GM23338 (cell line): ENCODE data around the gene ATXN7. TPM values are rescaled to one million over a fixed set of nuclear protein-coding genes. Genes with fewer than 3 reads are reported as not detected.

Experiments used
- ATAC-seq: fragments of 200-7000 bp; cut with Tn5 transposase; 3 replicates; pipeline ENCODE4 v1.9.1; 2020
- DNase-seq: peaks from one replicate; pipeline ENCODE4 v3.0.0-alpha.2; 2015; ENCODE audit warnings: low spot score
- H2AFZ ChIP-seq: fragments of 200-600 bp; sonication (generic); 2 replicates; pipeline ENCODE4 v1.8.0; 2016; ENCODE audit warnings: antibody characterized with exemption, mild to moderate bottlenecking, moderate library complexity
- H3F3A ChIP-seq: fragments of 200-600 bp; sonication (generic); replicated peaks from 2 replicates; pipeline ENCODE4 v1.8.0; 2017; ENCODE audit warnings: antibody characterized with exemption, mixed run types, low read depth
- H3K27ac ChIP-seq: fragments of 200-600 bp; sonication (generic); 2 replicates; pipeline ENCODE4 v1.6.1; 2016; ENCODE audit warnings: low read depth
- H3K27me3 ChIP-seq: fragments of 200-600 bp; sonication (generic); 2 replicates; pipeline ENCODE4 v1.8.0; 2016; ENCODE audit warnings: mild to moderate bottlenecking, mixed run types, moderate library complexity; ENCODE audit not compliant: insufficient read depth
- H3K36me3 ChIP-seq: fragments of 200-600 bp; sonication (generic); 2 replicates; pipeline ENCODE4 v1.8.0; 2016; ENCODE audit warnings: mild to moderate bottlenecking; ENCODE audit not compliant: insufficient read depth
- H3K4me1 ChIP-seq: fragments of 200-600 bp; sonication (generic); 2 replicates; pipeline ENCODE4 v1.8.0; 2016; ENCODE audit warnings: mild to moderate bottlenecking, moderate library complexity; ENCODE audit not compliant: insufficient read depth
- H3K4me2 ChIP-seq: fragments of 200-600 bp; sonication (generic); 2 replicates; pipeline ENCODE4 v1.7.1; 2017; ENCODE audit warnings: mixed run types
- H3K4me3 ChIP-seq: fragments of 200-600 bp; sonication (generic); 2 replicates; pipeline ENCODE4 v1.6.1; 2016; ENCODE audit warnings: mixed run types
- H3K79me2 ChIP-seq: fragments of 200-600 bp; sonication (generic); replicated peaks from 2 replicates; pipeline ENCODE4 v1.8.0; 2017; ENCODE audit warnings: mild to moderate bottlenecking; ENCODE audit not compliant: insufficient read depth
- H3K9me2 ChIP-seq: fragments of 200-600 bp; sonication (generic); 2 replicates; pipeline ENCODE4 v1.8.0; 2017; ENCODE audit not compliant: insufficient read depth
- H4K20me1 ChIP-seq: fragments of 200-600 bp; sonication (generic); replicated peaks from 2 replicates; pipeline ENCODE4 v1.8.0; 2017; ENCODE audit warnings: mild to moderate bottlenecking; ENCODE audit not compliant: insufficient read depth
- H3K27ac Mint-ChIP-seq: 2 replicates; pipeline ENCODE4 v1.8.0; 2020; ENCODE audit warnings: inconsistent platforms, mild to moderate bottlenecking, moderate library complexity, mixed read lengths
- H3K27me3 Mint-ChIP-seq: 3 replicates; pipeline ENCODE4 v1.8.0; 2022; ENCODE audit warnings: low read depth, mild to moderate bottlenecking, moderate library complexity, mixed read lengths, inconsistent platforms; ENCODE audit not compliant: insufficient read depth, poor library complexity
- H3K36me3 Mint-ChIP-seq: 3 replicates; pipeline ENCODE4 v1.8.0; 2021; ENCODE audit warnings: low read depth, mild to moderate bottlenecking, inconsistent platforms, moderate library complexity, mixed read lengths
- H3K4me1 Mint-ChIP-seq: 3 replicates; pipeline ENCODE4 v1.8.0; 2020; ENCODE audit warnings: mild to moderate bottlenecking, inconsistent platforms, mixed read lengths
- H3K4me3 Mint-ChIP-seq: 3 replicates; pipeline ENCODE4 v1.8.0; 2021; ENCODE audit warnings: moderate library complexity, mild to moderate bottlenecking, inconsistent platforms, mixed read lengths
- H3K9me3 Mint-ChIP-seq: 3 replicates; pipeline ENCODE4 v1.8.0; 2020; ENCODE audit warnings: moderate library complexity, mild to moderate bottlenecking, inconsistent platforms, mixed read lengths
- CREB1 ChIP-seq: fragments of 250-450 bp; sonication (Bioruptor Pico); IDR thresholded peaks from 2 replicates; pipeline ENCODE4 v1.5.0; 2020; ENCODE audit warnings: low read depth, mild to moderate bottlenecking, moderate library complexity
- EZH2 ChIP-seq: fragments of 200-600 bp; sonication (generic); IDR thresholded peaks from one replicate; pipeline ENCODE4 v1.8.0; 2017; ENCODE audit warnings: antibody characterized with exemption, mild to moderate bottlenecking, low read depth; ENCODE audit not compliant: unreplicated experiment
- EZH2phosphoT487 ChIP-seq: fragments of 200-600 bp; sonication (generic); IDR thresholded peaks from one replicate; pipeline ENCODE4 v1.8.1; 2018; ENCODE audit warnings: antibody characterized with exemption; ENCODE audit not compliant: unreplicated experiment
- JUNB ChIP-seq: IDR thresholded peaks from one replicate; pipeline ENCODE4 v1.6.1; 2016; ENCODE audit warnings: antibody characterized with exemption; ENCODE audit not compliant: unreplicated experiment
- NANOG ChIP-seq: IDR thresholded peaks from 2 replicates; pipeline ENCODE4 v1.6.1; 2016; ENCODE audit warnings: antibody characterized with exemption, borderline replicate concordance
- POLR2AphosphoS5 ChIP-seq: IDR thresholded peaks from 2 replicates; pipeline ENCODE4 v1.6.1; 2016; ENCODE audit warnings: antibody characterized with exemption, low read depth
- STAT1 ChIP-seq: IDR thresholded peaks from one replicate; pipeline ENCODE4 v1.6.1; 2016; ENCODE audit warnings: antibody characterized with exemption; ENCODE audit not compliant: unreplicated experiment
- ZNF114 ChIP-seq: fragments of 250-450 bp; sonication (Bioruptor Pico); IDR thresholded peaks from 2 replicates; pipeline ENCODE4 v1.5.0; 2020; ENCODE audit warnings: mild to moderate bottlenecking, moderate library complexity
- ZNF331 ChIP-seq: fragments of 250-450 bp; sonication (Bioruptor Pico); IDR thresholded peaks from 2 replicates; pipeline ENCODE4 v1.5.0; 2020; ENCODE audit warnings: low read depth, mild to moderate bottlenecking, moderate library complexity
- polyA plus RNA-seq: library from polyadenylated mRNA; unstranded; fragments of >200 nt; fragmentation: Nextera tagmentation; extraction: Ambion mirVana; gene quantifications from 2 replicates; pipeline ENCODE4 v1.2.1, GENCODE V29; 2016
- total RNA-seq: library from RNA; depleted of rRNA; stranded (reverse); fragments of >200 nt; shearing (Covaris generic); gene quantifications from 2 replicates; pipeline ENCODE4 v1.2.3, GENCODE V29; 2014
- TF ChIP-seq, protein P1 (sequence below), 2 experiments: fragments of 200-600 bp in 1 of 2; sonication (generic) in 1 of 2; conservative IDR thresholded peaks; 2 replicates each; pipeline versions ENCODE4 v1.5.1 to v1.6.1; 2016 to 2017; ENCODE audit warnings: antibody characterized with exemption in 2 of 2, low read depth in 2 of 2, mild to moderate bottlenecking in 2 of 2, moderate library complexity in 1 of 2
- TF ChIP-seq, protein P2 (sequence below): IDR thresholded peaks from one replicate; pipeline ENCODE4 v1.6.1; 2018; ENCODE audit warnings: antibody characterized with exemption; ENCODE audit not compliant: unreplicated experiment
- TF ChIP-seq, protein P3 (sequence below): fragments of 250-450 bp; sonication (Bioruptor Pico); IDR thresholded peaks from 2 replicates; pipeline ENCODE4 v1.5.0; 2020; ENCODE audit warnings: mild to moderate bottlenecking, moderate library complexity
- TF ChIP-seq, protein P4 (sequence below): IDR thresholded peaks from 2 replicates; pipeline ENCODE4 v1.6.1; 2016; ENCODE audit warnings: antibody characterized with exemption

ATXN7 gene
- total and polyA plus RNA-seq, 2 experiments from 2014 or later = 4.0 to 17.2 TPM

DNA sequence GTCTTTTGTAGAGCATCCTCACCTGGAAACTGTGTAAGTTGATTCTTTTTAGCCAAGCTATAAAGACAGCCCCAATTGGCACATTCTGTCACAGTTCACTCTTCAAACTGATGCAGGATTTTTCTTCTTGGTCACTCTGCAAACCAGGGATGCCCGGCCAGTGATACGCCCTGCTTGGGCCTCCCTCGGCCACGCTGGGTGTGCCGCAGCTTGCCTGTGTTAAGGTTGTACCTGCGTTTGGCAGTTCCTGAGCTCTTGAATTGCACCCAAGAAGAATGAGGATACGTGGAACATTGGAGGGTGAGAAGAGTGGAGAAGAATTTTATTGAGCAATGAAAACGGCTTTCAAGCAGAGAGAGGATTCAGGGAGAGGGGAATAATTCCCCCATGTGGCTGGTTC lies 109.7 kb downstream of the ATXN7 start:
- H3K4me1 Mint-ChIP-seq = peaks cover 60% of the 10 kb centered on the region
- H3K9me3 Mint-ChIP-seq = no peaks in the 10 kb centered on the region
- no peak overlapping the region for H3K27ac Mint-ChIP-seq
- Histone ChIP-seq H3K4me2 (no peak overlapping the region), H3K4me1 (peaks cover 52% of the 10 kb centered on the region), H3F3A (no peaks in the 10 kb centered on the region), H3K27ac (no peak overlapping the region), H3K27me3 (no peaks in the 10 kb centered on the region), H3K4me3 (no peak overlapping the region), H4K20me1 (no peaks in the 10 kb centered on the region), H2AFZ (no peak overlapping the region), H3K36me3 (no peaks in the 10 kb centered on the region), H3K9me2 (no peaks in the 10 kb centered on the region), H3K79me2 (peaks cover 42% of the 10 kb centered on the region)
- DNase-seq = no peak
- no peaks in the 10 kb centered on the region for H3K36me3 Mint-ChIP-seq
- H3K4me3 Mint-ChIP-seq = no peak overlapping the region
- H3K27me3 Mint-ChIP-seq = no peaks in the 10 kb centered on the region
- TF ChIP-seq POLR2AphosphoS5 (no peak), NANOG (no peak), EZH2 (no peak), ZNF114 (no peak), JUNB (no peak), CREB1 (no peak), ZNF331 (no peak), EZH2phosphoT487 (no peak), STAT1 (no peak)
- TF ChIP-seq, protein P1, sequence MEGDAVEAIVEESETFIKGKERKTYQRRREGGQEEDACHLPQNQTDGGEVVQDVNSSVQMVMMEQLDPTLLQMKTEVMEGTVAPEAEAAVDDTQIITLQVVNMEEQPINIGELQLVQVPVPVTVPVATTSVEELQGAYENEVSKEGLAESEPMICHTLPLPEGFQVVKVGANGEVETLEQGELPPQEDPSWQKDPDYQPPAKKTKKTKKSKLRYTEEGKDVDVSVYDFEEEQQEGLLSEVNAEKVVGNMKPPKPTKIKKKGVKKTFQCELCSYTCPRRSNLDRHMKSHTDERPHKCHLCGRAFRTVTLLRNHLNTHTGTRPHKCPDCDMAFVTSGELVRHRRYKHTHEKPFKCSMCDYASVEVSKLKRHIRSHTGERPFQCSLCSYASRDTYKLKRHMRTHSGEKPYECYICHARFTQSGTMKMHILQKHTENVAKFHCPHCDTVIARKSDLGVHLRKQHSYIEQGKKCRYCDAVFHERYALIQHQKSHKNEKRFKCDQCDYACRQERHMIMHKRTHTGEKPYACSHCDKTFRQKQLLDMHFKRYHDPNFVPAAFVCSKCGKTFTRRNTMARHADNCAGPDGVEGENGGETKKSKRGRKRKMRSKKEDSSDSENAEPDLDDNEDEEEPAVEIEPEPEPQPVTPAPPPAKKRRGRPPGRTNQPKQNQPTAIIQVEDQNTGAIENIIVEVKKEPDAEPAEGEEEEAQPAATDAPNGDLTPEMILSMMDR (conservative IDR thresholded peaks at IDR 0.05; ENCODE audit: low read depth in 2 of 2) = no peak
- TF ChIP-seq, protein P2, sequence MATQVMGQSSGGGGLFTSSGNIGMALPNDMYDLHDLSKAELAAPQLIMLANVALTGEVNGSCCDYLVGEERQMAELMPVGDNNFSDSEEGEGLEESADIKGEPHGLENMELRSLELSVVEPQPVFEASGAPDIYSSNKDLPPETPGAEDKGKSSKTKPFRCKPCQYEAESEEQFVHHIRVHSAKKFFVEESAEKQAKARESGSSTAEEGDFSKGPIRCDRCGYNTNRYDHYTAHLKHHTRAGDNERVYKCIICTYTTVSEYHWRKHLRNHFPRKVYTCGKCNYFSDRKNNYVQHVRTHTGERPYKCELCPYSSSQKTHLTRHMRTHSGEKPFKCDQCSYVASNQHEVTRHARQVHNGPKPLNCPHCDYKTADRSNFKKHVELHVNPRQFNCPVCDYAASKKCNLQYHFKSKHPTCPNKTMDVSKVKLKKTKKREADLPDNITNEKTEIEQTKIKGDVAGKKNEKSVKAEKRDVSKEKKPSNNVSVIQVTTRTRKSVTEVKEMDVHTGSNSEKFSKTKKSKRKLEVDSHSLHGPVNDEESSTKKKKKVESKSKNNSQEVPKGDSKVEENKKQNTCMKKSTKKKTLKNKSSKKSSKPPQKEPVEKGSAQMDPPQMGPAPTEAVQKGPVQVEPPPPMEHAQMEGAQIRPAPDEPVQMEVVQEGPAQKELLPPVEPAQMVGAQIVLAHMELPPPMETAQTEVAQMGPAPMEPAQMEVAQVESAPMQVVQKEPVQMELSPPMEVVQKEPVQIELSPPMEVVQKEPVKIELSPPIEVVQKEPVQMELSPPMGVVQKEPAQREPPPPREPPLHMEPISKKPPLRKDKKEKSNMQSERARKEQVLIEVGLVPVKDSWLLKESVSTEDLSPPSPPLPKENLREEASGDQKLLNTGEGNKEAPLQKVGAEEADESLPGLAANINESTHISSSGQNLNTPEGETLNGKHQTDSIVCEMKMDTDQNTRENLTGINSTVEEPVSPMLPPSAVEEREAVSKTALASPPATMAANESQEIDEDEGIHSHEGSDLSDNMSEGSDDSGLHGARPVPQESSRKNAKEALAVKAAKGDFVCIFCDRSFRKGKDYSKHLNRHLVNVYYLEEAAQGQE = no peak
- TF ChIP-seq, protein P3, sequence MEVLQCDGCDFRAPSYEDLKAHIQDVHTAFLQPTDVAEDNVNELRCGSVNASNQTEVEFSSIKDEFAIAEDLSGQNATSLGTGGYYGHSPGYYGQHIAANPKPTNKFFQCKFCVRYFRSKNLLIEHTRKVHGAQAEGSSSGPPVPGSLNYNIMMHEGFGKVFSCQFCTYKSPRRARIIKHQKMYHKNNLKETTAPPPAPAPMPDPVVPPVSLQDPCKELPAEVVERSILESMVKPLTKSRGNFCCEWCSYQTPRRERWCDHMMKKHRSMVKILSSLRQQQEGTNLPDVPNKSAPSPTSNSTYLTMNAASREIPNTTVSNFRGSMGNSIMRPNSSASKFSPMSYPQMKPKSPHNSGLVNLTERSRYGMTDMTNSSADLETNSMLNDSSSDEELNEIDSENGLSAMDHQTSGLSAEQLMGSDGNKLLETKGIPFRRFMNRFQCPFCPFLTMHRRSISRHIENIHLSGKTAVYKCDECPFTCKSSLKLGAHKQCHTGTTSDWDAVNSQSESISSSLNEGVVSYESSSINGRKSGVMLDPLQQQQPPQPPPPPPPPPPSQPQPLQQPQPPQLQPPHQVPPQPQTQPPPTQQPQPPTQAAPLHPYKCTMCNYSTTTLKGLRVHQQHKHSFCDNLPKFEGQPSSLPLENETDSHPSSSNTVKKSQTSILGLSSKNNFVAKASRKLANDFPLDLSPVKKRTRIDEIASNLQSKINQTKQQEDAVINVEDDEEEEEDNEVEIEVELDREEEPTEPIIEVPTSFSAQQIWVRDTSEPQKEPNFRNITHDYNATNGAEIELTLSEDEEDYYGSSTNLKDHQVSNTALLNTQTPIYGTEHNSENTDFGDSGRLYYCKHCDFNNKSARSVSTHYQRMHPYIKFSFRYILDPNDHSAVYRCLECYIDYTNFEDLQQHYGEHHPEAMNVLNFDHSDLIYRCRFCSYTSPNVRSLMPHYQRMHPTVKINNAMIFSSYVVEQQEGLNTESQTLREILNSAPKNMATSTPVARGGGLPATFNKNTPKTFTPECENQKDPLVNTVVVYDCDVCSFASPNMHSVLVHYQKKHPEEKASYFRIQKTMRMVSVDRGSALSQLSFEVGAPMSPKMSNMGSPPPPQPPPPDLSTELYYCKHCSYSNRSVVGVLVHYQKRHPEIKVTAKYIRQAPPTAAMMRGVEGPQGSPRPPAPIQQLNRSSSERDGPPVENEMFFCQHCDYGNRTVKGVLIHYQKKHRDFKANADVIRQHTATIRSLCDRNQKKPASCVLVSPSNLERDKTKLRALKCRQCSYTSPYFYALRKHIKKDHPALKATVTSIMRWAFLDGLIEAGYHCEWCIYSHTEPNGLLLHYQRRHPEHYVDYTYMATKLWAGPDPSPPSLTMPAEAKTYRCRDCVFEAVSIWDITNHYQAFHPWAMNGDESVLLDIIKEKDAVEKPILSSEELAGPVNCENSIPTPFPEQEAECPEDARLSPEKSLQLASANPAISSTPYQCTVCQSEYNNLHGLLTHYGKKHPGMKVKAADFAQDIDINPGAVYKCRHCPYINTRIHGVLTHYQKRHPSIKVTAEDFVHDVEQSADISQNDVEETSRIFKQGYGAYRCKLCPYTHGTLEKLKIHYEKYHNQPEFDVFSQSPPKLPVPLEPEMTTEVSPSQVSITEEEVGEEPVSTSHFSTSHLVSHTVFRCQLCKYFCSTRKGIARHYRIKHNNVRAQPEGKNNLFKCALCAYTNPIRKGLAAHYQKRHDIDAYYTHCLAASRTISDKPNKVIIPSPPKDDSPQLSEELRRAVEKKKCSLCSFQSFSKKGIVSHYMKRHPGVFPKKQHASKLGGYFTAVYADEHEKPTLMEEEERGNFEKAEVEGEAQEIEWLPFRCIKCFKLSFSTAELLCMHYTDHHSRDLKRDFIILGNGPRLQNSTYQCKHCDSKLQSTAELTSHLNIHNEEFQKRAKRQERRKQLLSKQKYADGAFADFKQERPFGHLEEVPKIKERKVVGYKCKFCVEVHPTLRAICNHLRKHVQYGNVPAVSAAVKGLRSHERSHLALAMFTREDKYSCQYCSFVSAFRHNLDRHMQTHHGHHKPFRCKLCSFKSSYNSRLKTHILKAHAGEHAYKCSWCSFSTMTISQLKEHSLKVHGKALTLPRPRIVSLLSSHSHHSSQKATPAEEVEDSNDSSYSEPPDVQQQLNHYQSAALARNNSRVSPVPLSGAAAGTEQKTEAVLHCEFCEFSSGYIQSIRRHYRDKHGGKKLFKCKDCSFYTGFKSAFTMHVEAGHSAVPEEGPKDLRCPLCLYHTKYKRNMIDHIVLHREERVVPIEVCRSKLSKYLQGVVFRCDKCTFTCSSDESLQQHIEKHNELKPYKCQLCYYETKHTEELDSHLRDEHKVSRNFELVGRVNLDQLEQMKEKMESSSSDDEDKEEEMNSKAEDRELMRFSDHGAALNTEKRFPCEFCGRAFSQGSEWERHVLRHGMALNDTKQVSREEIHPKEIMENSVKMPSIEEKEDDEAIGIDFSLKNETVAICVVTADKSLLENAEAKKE = no peak
- TF ChIP-seq, protein P4, sequence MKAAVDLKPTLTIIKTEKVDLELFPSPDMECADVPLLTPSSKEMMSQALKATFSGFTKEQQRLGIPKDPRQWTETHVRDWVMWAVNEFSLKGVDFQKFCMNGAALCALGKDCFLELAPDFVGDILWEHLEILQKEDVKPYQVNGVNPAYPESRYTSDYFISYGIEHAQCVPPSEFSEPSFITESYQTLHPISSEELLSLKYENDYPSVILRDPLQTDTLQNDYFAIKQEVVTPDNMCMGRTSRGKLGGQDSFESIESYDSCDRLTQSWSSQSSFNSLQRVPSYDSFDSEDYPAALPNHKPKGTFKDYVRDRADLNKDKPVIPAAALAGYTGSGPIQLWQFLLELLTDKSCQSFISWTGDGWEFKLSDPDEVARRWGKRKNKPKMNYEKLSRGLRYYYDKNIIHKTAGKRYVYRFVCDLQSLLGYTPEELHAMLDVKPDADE = no peak
- no peak for ATAC-seq
